GM12892 (cell line): Measurements from ENCODE around the gene BARD1.

Experiments
- POLR2A ChIP-seq: IDR thresholded peaks from 2 replicates; pipeline ENCODE4 v1.6.1; 2011; ENCODE audit warnings: low read depth, low read length, control low read depth
- POLR2AphosphoS5 ChIP-seq: IDR thresholded peaks from 2 replicates; pipeline ENCODE4 v1.6.1; 2011; ENCODE audit warnings: low read depth, low read length, control low read depth
- TAF1 ChIP-seq: IDR thresholded peaks from 2 replicates; pipeline ENCODE4 v1.6.1; 2011; ENCODE audit warnings: low read depth, mild to moderate bottlenecking, control low read depth, low read length, borderline replicate concordance

- TF ChIP-seq TAF1 (no peak), POLR2A (no peak), POLR2AphosphoS5 (no peak)
Measured at GRCh38 chr2:214742119-214742518, 67.4 kb downstream of the BARD1 start.
